ENCODE data around the gene ARFGAP1.

The ARFGAP1 gene

DNA sequence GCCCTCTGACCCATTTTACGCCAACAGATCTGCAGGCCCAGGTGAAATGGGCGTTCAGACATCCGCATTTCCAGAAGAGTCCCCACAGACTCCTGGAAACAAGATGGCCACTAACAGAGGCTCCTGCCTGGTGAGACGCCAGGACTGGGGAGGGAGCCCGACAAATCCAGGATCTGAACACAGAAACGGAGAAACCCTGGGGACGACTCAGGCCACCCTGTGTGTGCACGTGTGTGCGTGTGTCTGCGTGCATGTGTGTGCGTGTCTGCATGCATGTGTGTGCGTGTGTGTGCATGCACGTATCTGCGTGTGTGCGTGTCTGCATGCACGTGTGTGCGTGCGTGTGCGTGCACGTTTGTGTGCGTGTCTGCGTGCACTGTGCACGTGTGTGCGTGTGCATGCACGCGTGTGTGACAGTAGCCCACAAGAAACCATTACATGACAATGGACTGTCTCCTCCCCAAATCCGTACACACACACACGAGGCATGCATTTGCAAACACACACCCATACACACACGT is 63.7 kb downstream of the ARFGAP1 start:
- DNase-seq = no peak

GRCh38 chr20:63337786-63338420 is 65.3 kb downstream of the ARFGAP1 start:
- DNase-seq = no peak

All from CD4-positive, alpha-beta T cell treated with Interleukin-10 for 1 hour (primary cell).